Hepatocyte (in vitro differentiated cells): Measurements from ENCODE around the gene ADAMTS14. TPM values are rescaled to one million over a fixed set of nuclear protein-coding genes. Genes with fewer than 3 reads are reported as not detected.
"Not testable (repeated sequence)": the region's sequence is repeated elsewhere in the genome, so short reads cannot be mapped to it uniquely, and the experiment has no call there.

Experiments used
- DNase-seq: peaks from one replicate; pipeline ENCODE4 v3.0.0-alpha.2; 2016; ENCODE audit warnings: low spot score
- H2AFZ ChIP-seq: fragments of 200-600 bp; sonication (generic); 2 replicates; pipeline ENCODE4 v1.6.0; 2016; ENCODE audit warnings: antibody characterized with exemption, mild to moderate bottlenecking
- H3K27ac ChIP-seq: fragments of 200-600 bp; sonication (generic); 2 replicates; pipeline ENCODE4 v1.5.1; 2016; ENCODE audit warnings: mild to moderate bottlenecking
- H3K27me3 ChIP-seq: fragments of 200-600 bp; sonication (generic); 2 replicates; pipeline ENCODE4 v1.6.1; 2016
- H3K36me3 ChIP-seq: fragments of 200-600 bp; sonication (generic); replicated peaks from 2 replicates; pipeline ENCODE4 v1.5.1; 2016; ENCODE audit warnings: low read depth; ENCODE audit not compliant: insufficient read depth
- H3K4me1 ChIP-seq: fragments of 200-600 bp; sonication (generic); 2 replicates; pipeline ENCODE4 v1.5.1; 2016; ENCODE audit warnings: mild to moderate bottlenecking, moderate library complexity; ENCODE audit not compliant: insufficient read depth
- H3K4me2 ChIP-seq: fragments of 200-600 bp; sonication (generic); 2 replicates; pipeline ENCODE4 v1.6.0; 2016
- H3K4me3 ChIP-seq: fragments of 200-600 bp; sonication (generic); 2 replicates; pipeline ENCODE4 v1.5.1; 2016; ENCODE audit warnings: mild to moderate bottlenecking
- H3K79me2 ChIP-seq: fragments of 200-600 bp; sonication (generic); 2 replicates; pipeline ENCODE4 v1.6.0; 2017; ENCODE audit warnings: mild to moderate bottlenecking
- H3K9me2 ChIP-seq: fragments of 200-600 bp; sonication (generic); replicated peaks from 2 replicates; pipeline ENCODE4 v1.6.0; 2017; ENCODE audit warnings: mild to moderate bottlenecking; ENCODE audit not compliant: insufficient read depth
- H3K9me3 ChIP-seq: fragments of 200-600 bp; sonication (generic); 2 replicates; pipeline ENCODE4 v1.5.1; 2016; ENCODE audit warnings: low read depth, mild to moderate bottlenecking
- H4K20me1 ChIP-seq: fragments of 200-600 bp; sonication (generic); 2 replicates; pipeline ENCODE4 v1.6.0; 2016; ENCODE audit warnings: mild to moderate bottlenecking; ENCODE audit not compliant: insufficient read depth, poor library complexity, severe bottlenecking
- CTCF ChIP-seq: fragments of 200-600 bp; sonication (generic); IDR thresholded peaks from 2 replicates; pipeline ENCODE4 v1.5.1; 2016; ENCODE audit warnings: antibody characterized with exemption, mild to moderate bottlenecking; ENCODE audit not compliant: poor library complexity
- EZH2 ChIP-seq: fragments of 200-600 bp; sonication (generic); IDR thresholded peaks from 2 replicates; pipeline ENCODE4 v1.6.1; 2016; ENCODE audit warnings: antibody characterized with exemption, mild to moderate bottlenecking, borderline replicate concordance
- EZH2phosphoT487 ChIP-seq: fragments of 200-600 bp; sonication (generic); IDR thresholded peaks from one replicate; pipeline ENCODE4 v1.6.1; 2018; ENCODE audit warnings: antibody characterized with exemption, mild to moderate bottlenecking, low read depth, moderate library complexity; ENCODE audit not compliant: unreplicated experiment, severe bottlenecking
- WGBS: methylation state at CpG from one replicate; pipeline ENCODE4 v1.1.6; 2016; ENCODE audit warnings: low lambda C conversion rate; ENCODE audit errors: missing lambda C conversion rate; 5-methylcytosine and 5-hydroxymethylcytosine counted together
- polyA plus RNA-seq: library from polyadenylated mRNA; unstranded; fragments of >200 nt; fragmentation: Nextera tagmentation; extraction: Ambion mirVana; gene quantifications from 2 replicates; pipeline ENCODE4 v1.2.1, GENCODE V29; 2016
- total RNA-seq: library from RNA; depleted of rRNA; stranded (reverse); fragments of >200 nt; gene quantifications from 2 replicates; pipeline ENCODE4 v1.2.3, GENCODE V29; 2014

Gene ADAMTS14
- total and polyA plus RNA-seq, 2 experiments from 2014 or later: 0.87 to 2.1 TPM

DNA sequence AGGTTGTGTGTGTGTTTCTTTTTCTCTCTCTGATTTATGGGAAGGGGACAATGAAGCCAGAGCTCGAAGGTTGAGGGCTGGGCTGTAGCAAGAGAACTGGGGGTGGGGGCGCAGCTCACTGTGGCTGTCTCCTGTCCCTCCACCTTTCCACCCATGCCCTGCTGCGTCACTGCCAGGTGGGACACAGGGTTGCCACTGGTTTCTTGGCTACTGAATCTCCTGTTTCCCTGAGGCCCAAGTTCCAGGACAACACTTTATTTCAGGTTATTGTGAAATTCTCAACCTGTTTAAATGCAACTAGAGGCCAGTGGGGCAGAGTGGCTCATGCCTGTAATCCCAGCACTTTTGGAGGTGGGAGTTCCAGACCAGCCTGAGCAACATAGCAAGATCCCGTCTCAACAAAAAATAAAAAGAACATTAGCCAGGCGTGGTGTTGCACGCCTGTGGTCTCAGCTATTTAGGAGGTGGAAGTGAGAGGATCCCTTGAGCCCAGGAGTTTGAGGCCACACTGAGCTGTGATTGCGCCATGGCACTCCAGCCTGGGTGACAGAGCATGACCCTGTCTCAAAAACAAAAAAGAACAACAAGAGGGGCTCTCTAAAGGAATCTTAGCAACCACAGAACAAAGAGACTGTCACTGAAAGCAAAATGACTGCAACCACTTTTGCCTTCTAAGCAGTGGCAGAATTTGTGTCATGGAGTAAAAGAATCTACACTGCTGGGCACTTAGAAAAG is 90.3 kb downstream of the ADAMTS14 start:
- WGBS: 79% methylated on average over 7 of the region's 7 CpGs
- H2AFZ ChIP-seq: no peak overlapping the region
- H3K27ac ChIP-seq: no peak overlapping the region
- H3K4me3 ChIP-seq: no peak overlapping the region
- H3K27me3 ChIP-seq: no peaks in the 10 kb centered on the region
- no peaks in the 10 kb centered on the region for H4K20me1 ChIP-seq
- H3K9me2 ChIP-seq: no peaks in the 10 kb centered on the region
- no peaks in the 10 kb centered on the region for H3K36me3 ChIP-seq
- H3K4me1 ChIP-seq: no peaks in the 10 kb centered on the region
- TF ChIP-seq EZH2phosphoT487 (no peak), EZH2 (no peak), CTCF (no peak)
- no peaks in the 10 kb centered on the region for H3K79me2 ChIP-seq
- no peaks in the 10 kb centered on the region for H3K9me3 ChIP-seq
- H3K4me2 ChIP-seq: no peak overlapping the region
- DNase-seq: no peak

GRCh38 chr10:70763567-70763966 is 91.3 kb downstream of the ADAMTS14 start:
- TF ChIP-seq EZH2phosphoT487 (no peak), CTCF (no peak), EZH2 (no peak)
- no peak overlapping the region for H3K4me3 ChIP-seq
- H3K27ac ChIP-seq: no peak overlapping the region
- no peak overlapping the region for H3K4me2 ChIP-seq
- H3K36me3 ChIP-seq: no peaks in the 10 kb centered on the region
- H3K79me2 ChIP-seq: no peaks in the 10 kb centered on the region
- WGBS: 77% methylated on average over 3 of the region's 3 CpGs
- no peaks in the 10 kb centered on the region for H3K9me2 ChIP-seq
- no peaks in the 10 kb centered on the region for H3K4me1 ChIP-seq
- no peak for DNase-seq
- no peaks in the 10 kb centered on the region for H3K27me3 ChIP-seq
- H4K20me1 ChIP-seq: no peaks in the 10 kb centered on the region
- H2AFZ ChIP-seq: no peak overlapping the region
- no peaks in the 10 kb centered on the region for H3K9me3 ChIP-seq

GRCh38 chr10:70765794-70766594 is 93.7 kb downstream of the ADAMTS14 start:
- WGBS: 92% methylated on average over 8 of the region's 8 CpGs
- no peaks in the 10 kb centered on the region for H3K79me2 ChIP-seq
- H3K4me3 ChIP-seq: no peak overlapping the region
- no peak overlapping the region for H2AFZ ChIP-seq
- H3K36me3 ChIP-seq: no peaks in the 10 kb centered on the region
- H3K27me3 ChIP-seq: no peaks in the 10 kb centered on the region
- no peaks in the 10 kb centered on the region for H4K20me1 ChIP-seq
- DNase-seq: no peak
- no peak overlapping the region for H3K4me2 ChIP-seq
- TF ChIP-seq CTCF: no peak
- TF ChIP-seq EZH2phosphoT487: no peak
- no peak for TF ChIP-seq EZH2
- no peaks in the 10 kb centered on the region for H3K9me3 ChIP-seq
- no peak overlapping the region for H3K27ac ChIP-seq
- H3K4me1 ChIP-seq: no peaks in the 10 kb centered on the region
- H3K9me2 ChIP-seq: no peaks in the 10 kb centered on the region

GRCh38 chr10:70768026-70768685 is 95.8 kb downstream of the ADAMTS14 start:
- H2AFZ ChIP-seq, H3K9me2 ChIP-seq, H3K79me2 ChIP-seq, H3K9me3 ChIP-seq, H3K27me3 ChIP-seq, DNase-seq, H3K4me1 ChIP-seq, H3K27ac ChIP-seq, H3K4me2 ChIP-seq, H4K20me1 ChIP-seq, H3K36me3 ChIP-seq, H3K4me3 ChIP-seq: not testable (repeated sequence)
- WGBS: 78% methylated on average over 6 of the region's 6 CpGs
